NCI-H345 (cell line): ENCODE measurements around the gene ATG4C.

ENCODE experiments used
- DNase-seq: peaks from one replicate; lab custom pipeline; 2025; lab: John Stamatoyannopoulos, UW

Gene ATG4C

DNA sequence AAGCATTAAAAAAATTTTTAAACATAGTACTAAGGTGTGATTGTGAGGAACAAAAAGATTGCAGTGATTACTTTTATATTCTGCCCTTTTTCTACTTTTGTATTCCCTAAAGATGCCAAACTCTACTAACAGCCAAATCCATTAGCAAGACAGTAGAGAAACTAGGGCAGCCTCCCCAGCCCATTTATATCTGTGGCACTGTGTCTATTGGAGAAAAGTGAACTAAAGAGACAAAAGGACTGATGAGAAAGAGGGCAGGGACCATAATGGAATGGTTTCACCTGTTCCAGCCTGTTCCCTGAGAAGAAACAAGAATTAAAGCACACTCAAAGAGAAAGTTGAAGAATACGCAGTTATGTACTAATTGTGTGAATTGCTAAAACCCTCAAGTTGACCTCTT lies 56.6 kb downstream of the ATG4C start:
- DNase-seq: no peak

GRCh38 chr1:62841587-62842169 lies 57.7 kb downstream of the ATG4C start:
- DNase-seq: peak; percentile 69

- DNase-seq: no peak
Measured at GRCh38 chr1:62844030-62844429, 60.1 kb downstream of the ATG4C start.

GRCh38 chr1:62849031-62849430 lies 65.1 kb downstream of the ATG4C start:
- no peak for DNase-seq

DNA sequence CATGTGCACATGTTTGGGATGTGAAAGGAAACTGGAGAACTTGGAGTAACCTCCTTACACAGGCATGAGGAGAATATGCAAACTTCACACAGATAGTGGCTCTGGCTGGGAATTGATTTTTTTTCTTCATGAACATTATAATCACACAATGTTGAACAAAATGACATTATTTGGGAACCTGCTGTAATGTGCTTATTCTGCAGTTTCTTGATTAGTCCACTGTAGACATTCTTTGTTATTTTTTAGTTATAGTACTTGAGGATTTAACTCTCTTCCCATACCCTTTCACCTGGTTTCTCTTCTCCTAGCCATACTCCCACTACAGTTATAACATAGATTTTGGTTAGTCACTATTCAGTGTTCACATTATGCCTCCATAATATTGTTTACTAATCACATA lies 68.3 kb downstream of the ATG4C start:
- no peak for DNase-seq

DNA sequence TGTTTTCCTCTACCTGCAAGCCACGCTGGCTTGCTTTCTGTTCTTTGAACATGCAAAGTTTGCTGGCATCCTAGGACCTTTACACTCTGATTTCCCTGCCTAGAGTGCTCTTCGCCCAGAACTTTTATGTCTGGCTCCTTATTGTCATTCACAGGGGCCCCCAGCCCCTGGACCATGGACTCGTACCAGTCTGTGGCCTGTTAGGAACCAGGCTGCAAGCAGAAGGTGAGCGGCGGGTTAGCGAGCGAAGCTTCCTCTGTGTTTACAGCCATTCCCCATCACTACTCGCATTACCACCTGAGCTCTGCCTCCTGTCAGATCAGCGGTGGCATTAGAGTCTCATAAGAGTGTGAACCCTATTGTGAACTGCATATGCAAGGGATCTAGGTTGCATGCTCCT lies 73.0 kb downstream of the ATG4C start:
- no peak for DNase-seq

GRCh38 chr1:62869217-62869754 lies 85.4 kb downstream of the ATG4C start:
- DNase-seq: no peak

GRCh38 chr1:62870148-62870547 lies 86.2 kb downstream of the ATG4C start:
- no peak for DNase-seq

GRCh38 chr1:62875676-62876075 lies 91.7 kb downstream of the ATG4C start:
- DNase-seq: no peak

DNA sequence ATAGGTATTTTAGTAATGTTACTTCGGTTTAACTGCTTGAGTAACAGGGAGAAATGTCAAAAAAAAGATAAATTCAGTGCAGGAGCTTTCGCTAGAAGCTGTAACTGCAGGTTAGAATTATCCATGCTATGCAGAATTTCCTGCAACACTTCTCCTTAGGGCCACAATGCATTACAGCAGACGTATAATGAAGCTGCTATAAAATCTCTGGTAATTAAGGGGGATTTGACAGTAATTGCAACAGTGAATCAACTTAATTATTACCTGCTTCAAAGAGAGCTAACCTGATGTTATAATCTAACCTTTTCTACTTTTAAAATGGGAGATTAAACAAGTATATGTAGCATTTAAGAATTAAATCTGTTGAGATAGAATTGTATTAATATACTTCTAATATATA lies 92.6 kb downstream of the ATG4C start:
- no peak for DNase-seq

DNA sequence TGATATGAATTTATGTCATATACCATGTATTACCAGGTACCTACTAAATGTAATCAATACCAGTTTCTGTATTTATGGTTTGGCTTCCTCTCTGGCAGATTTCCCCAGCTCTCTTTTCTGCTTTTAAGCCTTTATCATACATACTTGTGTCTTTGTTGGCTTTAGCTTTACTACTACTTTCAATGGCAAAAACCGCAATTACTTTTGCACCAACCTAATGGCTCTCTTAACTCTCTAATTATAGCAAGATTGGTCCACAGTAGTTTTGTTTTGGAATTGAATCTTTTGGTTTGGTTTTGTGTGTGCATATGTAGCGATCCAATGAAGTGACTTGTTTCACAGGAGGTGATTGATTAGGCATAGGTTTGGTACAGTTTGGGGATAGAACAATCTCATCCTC lies 93.6 kb downstream of the ATG4C start:
- DNase-seq: no peak

- DNase-seq: no peak
Measured at GRCh38 chr1:62879962-62880361, 96.0 kb downstream of the ATG4C start.

- peak; percentile 69 for DNase-seq
Measured at GRCh38 chr1:62882201-62883104, 98.5 kb downstream of the ATG4C start.

GRCh38 chr1:62884156-62884740 lies 100.3 kb downstream of the ATG4C start:
- no peak for DNase-seq

DNA sequence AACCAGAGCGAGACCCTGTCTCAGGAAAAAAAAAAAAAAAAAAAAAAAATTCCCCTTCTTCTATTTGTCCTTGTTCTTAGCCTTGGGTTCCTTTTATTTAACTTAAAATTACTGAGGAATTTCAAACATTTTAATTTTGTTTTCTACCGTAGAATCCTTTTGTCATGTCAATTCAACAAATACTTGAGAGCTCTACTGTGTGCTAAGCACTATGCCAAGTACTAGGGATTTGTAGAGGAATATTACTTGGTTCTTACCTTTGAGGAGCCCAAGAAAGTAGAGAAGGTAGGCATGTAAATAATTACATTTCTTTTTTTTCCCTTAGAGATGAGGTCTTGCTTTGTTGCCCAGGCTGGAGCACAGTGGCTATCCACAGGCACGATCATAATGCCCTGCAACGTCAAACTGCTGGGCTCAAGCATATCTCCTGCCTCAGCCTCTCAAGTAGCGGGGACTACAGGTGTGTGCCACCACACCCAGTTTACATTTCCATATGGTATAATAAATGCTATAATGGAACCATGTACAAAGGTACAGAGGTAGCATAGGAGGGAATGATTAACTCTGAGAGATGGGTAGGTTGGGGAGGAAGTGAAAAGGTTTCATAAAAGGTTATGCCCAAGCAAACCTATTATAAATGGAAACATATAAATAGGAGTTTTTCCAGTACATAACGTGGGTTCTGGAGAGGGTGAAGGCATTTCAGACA lies 104.0 kb downstream of the ATG4C start:
- DNase-seq: no peak

DNA sequence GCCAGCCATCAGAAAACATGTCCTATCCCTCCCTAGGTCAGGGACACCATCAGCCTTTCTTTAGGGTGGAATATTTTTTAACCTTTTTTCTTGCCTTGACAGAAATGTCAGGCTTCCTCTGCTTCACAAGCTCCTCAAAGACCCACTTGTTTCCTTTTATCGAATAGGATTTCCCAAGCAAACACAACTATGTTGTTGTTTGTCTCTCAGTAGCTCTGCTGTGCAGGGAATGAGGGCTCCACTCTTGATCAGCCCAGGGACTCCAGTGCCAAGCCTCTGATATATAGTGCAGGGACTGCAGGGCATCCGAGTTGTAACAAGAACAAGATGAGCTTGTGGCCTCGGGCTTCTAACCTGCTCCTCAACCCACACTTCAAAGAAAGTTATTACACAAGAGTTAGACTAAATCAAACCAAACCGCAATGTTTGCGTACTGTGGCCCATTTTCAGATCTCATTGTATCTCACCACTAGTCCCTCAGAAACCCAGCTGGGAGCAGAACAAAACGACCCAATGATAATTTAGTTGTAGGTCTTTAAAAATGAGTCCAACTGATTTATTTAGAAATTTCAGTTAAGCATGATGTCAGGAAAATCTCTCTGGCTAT lies 108.1 kb downstream of the ATG4C start:
- DNase-seq: no peak

- peak; percentile 48 for DNase-seq
Measured at GRCh38 chr1:62897788-62898187, 113.9 kb downstream of the ATG4C start.

DNA sequence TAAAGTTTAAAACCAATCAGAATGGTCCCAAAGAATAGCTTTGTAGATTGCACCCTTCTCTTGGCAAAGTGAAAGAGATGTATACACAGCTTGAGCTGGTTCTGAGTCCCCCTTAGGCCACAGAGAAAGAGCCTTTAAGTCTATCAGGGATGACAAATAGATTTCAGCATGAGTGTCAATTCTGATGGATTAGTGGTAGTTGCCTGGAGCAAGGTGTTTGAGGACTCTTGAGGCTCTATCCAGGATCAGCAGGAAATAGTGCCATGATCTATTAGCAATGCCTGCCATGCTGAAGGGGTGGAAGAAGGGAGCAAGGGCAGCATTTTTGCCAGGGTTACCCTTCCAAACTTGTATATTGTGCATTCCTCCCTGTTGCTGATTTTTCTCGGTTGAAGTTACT lies 116.6 kb downstream of the ATG4C start:
- peak; percentile 16 for DNase-seq

GRCh38 chr1:62901650-62902049 lies 117.7 kb downstream of the ATG4C start:
- no peak for DNase-seq

GRCh38 chr1:62903522-62903921 lies 119.6 kb downstream of the ATG4C start:
- no peak for DNase-seq

DNA sequence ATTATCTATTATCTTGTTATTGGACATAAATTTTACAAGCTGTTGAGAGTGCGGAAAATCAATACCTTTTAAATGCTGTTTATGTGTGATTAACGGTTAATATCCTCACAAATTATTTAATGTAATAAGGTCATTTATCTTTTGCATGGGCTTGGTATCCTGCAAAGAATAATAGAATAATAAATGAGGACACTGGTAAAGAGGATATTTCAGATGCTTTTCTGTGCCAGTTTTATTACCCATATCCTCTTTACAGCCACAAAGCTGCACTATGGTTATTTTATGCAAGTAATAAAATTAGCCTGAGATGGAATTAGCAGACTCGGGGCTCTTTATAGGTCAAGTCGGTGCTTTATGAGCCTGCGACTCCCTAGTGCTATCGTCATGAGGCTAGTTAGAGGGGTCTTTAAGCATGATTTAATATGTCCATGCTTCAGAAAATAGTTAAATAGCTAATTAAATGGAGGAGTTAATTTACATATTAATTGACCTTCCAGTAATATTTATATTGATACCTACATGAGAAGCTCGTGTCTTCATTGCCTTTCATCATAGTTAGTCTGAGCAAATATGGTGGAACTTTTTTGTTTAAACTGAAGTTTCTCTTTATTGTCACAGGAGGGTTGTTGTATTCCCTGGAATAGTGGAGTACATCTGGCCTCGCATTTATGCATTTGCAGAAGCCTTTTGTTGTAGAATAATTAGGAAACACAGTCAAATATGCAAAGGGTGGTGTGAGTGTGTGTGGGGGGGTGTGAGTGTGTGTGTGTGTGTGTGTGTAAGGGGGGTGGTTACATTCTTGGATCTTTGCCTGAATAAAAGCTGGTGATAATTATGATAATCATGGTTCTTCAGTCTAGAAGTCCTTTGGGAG lies 120.3 kb downstream of the ATG4C start:
- DNase-seq: no peak
